ENCODE results near the gene COG1.

The COG1 gene

DNA sequence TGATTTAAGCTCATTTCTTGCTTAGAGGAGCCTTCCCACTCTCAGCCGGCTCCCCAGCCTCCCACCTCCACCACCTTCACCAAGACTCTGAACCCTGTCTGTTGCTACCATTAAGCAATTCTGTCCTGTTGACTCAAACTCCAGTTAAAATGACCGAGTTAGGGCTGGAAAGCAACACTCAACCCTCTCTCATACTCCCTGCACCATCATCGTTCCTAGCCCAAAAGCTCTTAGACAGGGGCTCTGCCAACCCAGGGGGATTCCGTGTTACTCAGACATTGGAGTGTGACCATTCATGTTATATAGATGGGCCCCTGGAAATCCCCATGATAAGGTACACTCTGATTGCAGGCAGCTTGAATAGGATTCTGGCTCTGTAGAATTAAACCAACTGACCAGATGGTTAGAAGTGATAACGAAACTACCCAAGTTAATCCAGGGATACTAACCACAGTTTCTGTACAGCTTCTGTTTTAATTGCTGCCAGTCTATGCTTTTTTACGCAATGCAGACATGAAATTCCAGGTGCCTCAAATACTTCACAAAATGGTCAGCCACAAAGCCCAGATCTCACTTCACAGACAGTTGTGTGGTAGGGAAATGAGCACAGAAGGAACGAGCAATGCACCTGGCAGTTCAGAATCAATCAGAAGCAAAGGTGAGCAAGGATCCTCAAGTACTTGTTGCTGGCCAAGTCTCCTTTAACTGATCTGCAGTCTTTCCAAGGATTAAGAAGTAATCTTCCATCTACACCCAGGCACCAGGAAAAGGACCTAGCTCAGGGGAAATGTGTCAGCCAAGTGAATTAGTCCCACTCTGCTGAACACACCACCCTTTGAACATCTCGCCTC, 25.9 kb upstream of the COG1 start:
- FAIRE-seq, result peak; percentile 77
- no peak for DNase-seq (ENCODE audit: insufficient read length, low spot score)

DNA sequence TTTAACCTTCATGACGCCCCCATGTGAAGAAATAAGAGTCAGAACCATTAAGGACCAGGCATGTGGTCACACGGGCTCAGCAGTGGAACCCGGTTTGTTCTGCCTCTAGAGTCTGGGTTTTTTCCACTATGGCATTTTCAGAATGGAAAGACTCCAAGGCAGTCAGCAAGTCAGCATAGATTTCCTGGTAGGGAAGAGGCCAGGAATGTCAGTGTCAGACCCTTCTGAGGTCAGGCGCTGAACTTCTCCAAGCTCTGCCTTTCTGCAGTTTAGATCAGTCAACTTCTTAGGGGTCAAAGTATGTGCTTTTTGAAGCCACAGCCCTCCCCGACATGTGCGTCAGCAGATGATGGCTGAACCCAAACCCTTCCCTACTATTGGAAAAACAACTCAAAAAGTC, 24.2 kb upstream of the COG1 start:
- no peak for FAIRE-seq
- DNase-seq (ENCODE audit: insufficient read length, low spot score), result no peak

DNA sequence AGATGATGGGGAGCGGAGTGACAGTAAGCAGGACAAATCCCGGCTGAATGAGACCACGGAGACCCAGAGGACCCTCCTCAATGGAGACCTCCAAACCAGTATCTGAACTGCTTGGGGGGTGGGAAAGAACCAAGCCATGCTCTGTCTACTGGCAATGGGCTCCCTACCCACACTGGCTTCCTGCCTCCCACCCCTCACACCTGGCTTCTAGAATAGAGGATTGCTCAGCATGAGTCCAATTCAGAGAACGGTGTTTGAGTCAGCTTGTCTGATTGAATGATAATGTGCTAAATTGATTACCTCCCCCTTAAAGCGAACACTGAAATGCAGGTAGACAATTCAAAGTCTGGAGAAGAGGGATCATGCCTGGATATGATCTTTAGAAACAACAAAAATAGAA, 22.5 kb upstream of the COG1 start:
- DNase-seq (ENCODE audit: insufficient read length, low spot score) (no peak), FAIRE-seq (no peak)

DNA sequence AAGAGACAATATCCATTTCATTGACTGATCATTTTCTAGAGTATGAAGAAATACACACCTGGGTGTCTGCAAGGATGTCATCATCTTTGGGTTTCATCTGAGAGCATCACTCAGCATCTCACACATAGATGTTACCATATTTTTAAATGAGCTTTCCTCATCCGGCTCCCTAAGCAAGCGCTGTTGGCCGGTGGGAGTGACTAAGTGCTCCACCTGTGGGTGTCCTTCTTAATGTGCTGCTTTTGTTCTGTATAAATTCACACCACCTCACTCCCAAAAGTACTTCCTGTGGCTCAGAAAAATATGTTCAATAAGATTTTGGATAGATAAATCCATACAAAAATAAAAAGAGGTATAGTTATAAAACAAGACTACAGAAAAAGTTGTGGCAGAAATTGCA, 20.6 kb upstream of the COG1 start:
- no peak for DNase-seq (ENCODE audit: insufficient read length, low spot score)
- no peak for FAIRE-seq

DNA sequence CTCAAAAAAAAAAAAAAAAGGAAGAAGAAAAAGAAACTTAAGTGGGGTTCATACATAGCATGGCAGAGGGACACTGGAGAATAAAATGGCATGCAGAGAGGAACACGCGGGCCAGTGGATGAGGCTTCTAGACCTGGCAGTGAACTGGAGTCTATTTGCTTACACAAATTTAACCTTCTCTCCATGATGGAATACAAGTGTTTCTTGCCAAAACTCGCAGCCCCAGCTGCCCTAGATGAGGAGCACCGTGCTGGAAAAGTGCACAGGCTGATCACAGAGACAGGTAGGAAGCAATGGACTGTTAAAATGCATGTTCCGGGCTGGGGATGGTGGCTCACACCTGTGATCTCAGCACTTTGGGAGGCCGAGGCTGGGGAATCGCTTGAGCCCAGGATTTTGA, 18.7 kb upstream of the COG1 start:
- no peak for FAIRE-seq
- DNase-seq (ENCODE audit: insufficient read length, low spot score), result no peak

DNA sequence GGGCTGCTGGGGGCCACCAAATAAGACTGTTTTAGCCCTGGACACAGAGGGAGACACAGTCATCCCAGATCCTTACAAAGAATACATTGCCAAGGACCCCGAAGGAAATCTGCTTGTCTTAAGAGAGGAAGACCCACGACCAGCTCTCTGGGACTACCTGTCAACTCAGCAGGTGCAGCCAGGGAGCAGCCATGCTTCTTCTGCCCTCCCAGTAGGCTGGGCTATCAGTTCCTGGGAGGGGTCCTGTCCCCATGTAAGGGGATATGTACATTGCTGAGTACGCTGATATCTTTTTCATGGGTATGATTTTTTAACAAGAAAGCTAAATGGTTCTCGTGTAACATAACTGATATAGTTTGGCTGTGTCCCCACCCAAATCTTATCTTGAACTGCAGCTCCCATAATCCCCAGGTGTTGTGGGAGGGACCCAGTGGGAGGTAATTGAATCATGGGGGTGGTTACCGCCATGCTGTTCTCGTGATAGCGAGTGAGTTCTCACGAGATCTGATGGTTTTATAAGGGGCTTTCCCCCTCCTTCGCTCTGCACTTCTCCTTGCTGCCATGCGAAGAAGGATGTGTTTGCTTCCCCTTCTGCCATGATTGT, 16.8 kb upstream of the COG1 start:
- no peak for FAIRE-seq
- DNase-seq (ENCODE audit: insufficient read length, low spot score), result no peak

DNA sequence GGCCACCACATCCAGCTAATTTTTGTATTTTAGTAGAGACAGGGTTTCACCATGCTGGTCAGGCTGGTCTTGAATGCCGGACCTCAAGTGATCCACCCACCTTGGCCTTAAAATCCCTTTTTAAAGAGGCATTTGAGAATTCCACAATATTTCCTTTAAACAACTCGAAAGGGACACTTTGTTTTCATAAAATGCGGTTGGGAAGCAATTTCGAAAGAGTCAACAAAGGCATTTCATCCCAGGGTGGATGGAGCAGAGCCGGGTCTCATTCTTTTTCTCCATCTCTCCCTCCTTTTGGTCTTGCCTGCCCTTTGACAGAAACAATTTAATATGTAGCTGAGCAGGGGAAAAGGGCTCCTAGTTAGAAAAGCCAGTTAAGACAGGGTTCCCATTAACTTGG, 13.5 kb upstream of the COG1 start:
- no peak for FAIRE-seq

DNA sequence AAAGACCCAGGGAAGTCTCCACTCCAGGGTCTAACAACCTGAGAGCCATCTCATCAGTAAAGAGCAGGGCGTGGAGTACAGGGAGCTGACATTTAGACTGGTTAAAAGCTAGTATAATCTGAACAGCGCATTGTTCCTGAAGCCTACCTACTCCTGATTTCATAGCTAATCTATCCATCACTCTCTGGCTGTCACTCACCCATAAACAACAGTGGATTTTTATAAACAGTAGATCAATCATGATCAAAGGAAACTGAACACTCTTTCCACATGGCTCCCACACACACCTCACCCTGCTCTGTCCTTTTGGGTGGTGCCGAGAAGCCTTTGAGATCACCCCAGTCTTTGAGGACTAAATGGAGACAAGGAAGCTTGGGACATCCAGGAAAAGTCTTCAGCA, 13.0 kb upstream of the COG1 start:
- DNase-seq (ENCODE audit: insufficient read length, low spot score), result no peak
- no peak for FAIRE-seq

More for the DNA sequence above, 13.5 kb upstream of the COG1 start:
- no peak for DNase-seq (ENCODE audit: insufficient read length, low spot score)

DNA sequence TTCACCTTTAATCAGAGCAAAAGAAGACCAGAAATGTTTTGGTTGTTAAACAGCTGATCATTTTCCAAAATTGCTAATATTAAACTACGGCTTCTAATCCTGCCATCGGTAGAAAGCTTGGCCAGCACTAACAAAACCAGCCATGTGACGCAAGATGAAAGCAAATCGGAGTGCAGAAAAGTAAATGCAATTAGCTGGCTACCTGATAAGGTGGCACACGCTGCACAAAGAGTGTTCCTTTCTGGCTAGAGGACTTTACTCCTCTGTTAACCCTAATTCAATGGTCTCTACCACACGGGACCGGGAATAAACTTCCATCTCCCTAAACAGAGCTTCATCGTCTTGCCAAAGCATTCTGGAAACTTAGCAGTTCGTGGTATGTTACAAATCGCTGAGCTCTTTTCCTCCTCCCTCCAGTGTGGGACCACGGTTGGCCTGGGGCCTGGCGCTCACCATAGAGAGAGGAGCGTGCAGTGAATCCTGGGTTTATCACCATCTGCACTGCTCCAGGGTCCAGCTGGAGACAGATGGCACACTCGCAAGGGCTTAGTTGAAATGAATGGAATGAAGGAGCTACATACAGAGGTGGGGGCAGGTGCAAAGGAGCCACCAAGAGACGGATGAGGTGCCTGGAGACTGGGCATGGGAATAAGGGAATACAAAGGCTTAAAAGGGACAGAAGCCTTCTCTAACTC, 10.1 kb upstream of the COG1 start:
- DNase-seq (ENCODE audit: insufficient read length, low spot score) (no peak), FAIRE-seq (no peak)

DNA sequence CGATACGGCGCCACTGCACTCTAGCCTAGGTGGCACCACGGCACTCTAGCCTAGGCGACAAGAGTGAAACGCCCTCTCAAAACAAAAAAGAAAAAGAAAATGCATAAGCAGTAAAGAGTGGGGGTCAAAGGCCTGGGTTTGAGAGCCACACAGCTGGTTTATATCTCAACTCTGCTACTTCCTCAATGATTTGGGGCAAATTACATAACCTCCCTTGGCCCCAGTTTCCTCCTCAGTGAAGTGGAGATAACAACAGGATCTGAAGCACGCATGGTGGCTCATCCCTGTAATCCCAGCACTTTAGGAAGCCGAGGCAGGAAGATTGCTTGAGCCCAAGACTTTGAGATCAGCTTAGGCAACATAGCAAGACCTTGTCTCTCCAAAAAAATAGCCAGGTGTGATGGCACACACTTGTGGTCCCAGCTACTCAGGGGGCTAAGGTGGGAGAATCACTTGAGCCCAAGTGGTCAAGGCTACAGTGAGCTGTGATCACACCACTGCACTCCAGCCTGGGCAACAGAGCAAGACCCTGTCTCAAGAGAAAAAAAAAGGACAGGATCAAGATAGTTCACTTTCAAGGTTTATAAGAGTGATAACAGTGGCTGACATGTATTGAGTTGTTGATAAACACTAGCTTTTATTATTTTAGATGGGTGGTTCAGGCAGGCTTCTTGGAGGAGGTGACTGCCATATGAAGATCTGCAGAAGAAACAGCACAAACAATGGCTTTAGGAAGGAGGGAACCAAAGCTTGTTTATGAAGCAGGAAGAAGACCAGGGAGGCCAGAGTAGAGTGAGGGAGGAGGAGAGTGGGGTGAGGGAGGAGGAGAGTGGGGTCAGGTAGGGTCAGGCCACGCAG, 8.5 kb upstream of the COG1 start:
- no peak for FAIRE-seq
- DNase-seq (ENCODE audit: insufficient read length, low spot score), result no peak

DNA sequence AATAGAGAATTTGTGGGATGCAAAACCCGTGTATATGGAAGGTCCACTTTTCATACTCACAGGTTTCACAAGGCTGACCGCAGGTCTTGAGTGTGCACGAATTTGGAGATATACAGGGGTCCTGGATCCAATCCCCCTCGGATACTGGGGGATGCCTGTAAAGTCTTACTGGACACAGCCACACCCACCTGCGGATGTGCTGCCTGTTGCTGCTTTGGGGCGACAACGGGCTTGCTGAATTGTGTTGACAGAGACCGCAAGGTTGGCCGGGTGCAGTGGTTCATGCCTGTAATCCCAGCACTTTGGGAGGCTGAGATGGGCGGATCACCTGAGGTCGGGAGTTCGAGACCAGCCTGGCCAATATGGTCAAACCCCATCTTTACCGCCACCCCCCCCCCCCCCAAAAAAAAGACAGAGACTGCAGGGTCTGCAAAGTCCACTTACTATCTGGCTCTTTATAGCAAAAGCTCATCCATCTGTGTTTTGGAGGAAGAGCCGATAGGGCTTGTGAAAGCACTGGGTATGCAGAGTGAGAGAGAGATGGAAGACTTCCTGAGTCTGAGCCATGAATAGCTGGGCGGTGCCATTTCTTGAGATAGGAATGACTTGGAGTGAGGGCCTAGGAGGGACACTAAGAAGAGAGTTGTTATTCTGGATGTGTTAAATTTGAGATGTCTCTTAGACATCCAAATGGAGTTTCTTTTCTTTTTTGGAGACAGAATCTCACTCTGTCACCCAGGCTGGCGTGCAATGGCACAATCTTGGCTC, 6.4 kb upstream of the COG1 start:
- DNase-seq (ENCODE audit: insufficient read length, low spot score), result no peak
- no peak for FAIRE-seq

DNA sequence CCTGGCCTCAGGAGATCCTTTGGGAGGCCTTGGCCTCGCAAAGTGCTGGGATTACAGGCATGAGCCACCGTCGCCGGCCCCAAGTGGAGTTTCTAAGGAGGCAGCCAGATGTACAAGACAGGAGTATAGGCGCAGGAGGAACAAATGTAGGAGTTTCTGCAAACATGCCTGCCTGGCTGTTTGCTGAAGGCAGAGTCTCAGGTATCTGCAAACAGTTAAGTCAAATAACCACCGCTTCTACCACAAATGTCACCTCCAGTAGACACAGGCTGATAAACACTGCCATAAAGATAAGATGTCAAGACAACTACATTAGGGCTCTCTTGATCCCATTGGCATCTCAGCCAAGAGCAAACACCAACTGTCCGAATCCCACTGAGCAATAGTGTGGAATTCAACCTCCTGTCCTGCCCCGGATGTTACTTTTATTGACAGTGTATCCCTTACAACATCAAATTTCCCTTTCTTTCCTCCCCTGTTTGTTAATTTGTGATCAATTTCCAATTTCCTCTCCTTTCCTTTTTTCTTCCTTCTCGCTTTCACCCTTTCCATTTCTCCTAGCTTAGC, 5.6 kb upstream of the COG1 start:
- FAIRE-seq (no peak), DNase-seq (ENCODE audit: insufficient read length, low spot score) (no peak)

DNA sequence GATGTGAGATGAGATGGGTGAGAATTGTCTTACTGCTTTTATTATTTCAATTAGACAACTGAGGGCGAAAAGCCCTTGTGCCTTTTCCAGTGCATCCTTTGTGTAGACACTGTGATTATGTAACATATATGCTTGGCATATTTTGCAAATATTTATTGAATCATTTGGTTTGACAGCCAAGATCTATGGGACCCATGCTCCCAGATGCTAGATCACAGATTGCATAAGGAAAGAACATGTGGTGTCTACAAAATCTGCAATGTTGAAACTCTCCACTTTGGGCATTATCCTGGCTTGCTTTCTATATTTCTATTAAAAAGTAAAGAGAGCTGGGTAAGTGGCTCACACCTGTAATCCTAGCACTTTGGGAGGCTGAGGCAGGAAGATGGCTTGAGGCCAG, 4.8 kb upstream of the COG1 start:
- DNase-seq (ENCODE audit: insufficient read length, low spot score), result no peak
- FAIRE-seq, result no peak

DNA sequence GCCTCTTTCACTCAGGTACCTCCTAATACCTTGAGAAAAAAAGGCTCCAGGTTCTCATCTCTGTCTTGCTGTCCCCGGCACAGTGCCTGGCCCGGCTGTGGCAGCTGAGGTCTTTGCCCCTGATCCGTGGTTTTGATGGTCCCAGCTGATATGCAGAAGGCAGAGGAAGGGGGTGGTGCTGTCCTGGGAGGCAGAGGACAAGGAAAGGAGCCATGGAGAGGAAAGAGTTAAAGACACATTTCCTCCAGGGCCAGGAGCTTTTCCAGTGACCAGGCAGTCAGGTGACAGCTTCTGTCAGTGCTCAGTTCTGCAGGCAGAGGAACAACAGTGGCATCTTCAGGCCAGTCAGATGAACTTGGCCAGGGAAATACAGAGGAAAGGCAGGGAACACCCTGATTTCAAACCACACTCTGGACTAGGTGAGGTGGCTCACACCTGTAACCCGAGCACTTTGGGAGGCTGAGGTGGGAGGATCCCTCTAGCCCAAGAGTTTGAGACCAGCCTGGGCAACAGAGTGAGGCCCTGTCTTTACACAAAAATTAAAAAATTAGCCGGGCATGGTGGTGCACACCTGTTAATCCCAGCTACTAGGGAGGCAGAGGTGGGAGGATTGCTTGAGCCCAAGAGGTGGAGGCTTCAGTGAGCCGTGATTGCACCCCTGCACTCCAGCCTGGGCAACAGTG, 3.3 kb upstream of the COG1 start:
- DNase-seq (ENCODE audit: insufficient read length, low spot score), result no peak
- no peak for FAIRE-seq

DNA sequence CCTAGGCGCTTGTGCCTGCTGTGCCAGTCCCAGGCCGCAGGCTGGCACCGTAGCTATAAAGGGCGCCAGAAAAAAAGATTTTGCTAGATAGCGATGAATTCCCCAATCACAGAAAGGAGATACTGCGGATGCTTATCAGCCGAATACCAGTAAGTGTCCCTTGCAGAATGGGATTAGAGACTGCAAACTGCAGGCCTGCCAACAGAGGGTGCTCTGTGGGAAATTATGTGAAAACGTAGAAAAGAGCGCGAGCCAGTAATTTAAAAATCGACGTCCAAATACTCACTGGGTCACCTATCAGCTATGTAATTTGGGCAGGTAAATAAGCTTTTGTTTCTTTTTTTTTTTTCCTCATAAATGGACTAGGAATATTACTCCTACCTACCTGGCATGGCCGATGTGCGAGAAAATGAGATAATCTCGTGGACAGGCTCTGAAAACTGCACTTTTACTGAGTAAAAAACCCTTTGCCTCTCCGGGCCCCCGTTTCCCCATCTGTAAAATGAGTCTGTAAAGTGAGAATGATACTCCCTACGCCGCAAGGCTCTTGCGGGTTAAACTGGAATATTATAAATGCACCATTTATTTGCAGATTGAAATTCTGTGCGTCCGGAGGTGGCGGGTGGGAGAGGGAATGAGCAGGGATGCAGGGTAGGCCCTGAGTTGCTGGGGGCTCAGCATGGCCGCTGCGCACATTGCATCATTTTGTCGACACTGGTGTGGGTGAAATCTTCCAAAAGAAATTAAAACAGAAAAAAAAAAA, 1.2 kb upstream of the COG1 start:
- DNase-seq (ENCODE audit: insufficient read length, low spot score), result peak; percentile 77
- FAIRE-seq, result peak; percentile 90

DNA sequence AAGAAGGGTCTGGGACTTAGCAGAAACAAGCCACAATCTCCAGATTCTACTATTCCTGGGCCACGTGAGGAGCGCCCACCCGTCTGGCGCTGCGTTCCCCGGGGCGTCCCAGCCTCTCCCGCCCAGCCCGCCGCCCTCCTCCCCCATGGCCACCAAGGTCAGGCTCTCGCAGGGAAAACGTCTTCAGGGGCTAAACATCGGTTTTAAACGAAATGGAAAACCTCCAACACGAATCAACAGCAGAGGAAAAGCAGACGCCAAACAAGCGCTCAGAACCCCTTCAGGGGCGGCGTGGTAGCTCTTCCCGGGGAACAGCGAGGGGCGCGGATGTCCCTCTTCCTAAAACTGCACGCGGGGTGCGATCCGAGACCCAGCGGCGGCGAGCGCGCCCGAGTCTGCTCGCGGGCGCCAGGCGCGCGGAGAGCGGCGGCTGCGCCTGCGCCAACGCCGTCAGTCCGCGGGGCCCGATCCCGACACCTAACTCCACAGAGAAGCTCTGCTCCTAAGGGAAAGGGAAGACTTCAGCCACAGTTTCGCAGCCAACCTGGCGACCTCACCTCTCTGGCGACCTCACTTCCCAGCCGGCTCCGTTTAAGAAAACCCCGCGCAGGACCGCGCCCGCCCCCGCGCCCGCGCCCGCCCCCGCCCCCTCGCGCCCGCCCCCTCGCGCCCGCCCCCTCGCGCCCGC, 505 bp upstream of the COG1 start:
- FAIRE-seq (peak; percentile 64), DNase-seq (ENCODE audit: insufficient read length, low spot score) (peak; percentile 76)

DNA sequence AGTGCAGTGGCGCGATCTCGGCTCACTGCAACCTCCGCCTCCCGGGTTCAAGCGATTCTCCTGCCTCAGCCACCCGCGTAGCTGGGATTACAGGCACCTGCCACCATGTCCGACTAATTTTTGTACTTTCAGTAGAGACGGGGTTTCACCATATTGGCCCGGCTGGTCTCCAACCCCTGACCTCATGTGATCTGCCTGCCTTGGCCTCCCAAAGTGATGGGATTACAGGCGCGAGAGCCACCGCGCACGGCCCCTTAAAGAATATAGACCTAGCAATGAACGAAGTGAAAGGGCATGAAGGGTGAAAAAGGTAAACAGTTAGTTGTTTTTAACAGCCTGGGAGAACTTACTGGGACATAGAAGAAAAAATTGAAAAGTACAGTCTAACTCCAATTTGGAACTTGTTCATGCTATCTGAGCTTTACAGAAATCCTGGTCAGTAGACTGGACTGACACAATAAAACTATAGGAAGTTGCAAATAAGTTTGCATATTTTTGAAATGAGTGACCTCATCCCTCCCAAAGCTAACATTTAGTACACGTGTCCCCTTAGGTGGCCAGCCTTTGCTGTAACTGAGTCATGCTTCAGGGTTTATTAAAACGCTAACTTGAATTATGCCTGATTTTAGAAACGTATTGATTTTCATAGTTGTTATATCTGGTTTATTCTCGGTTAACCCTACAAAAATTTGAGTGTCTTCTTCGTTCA, 1.8 kb downstream of the COG1 start:
- DNase-seq (ENCODE audit: insufficient read length, low spot score) (no peak), FAIRE-seq (no peak)

Measured in GM19239 (cell line).